Ammon's horn (tissue), 1 donor: ENCODE measurements around the gene PITPNC1.
A peak's percentile ranks its signal among the peaks of the same experiment; 100 is the strongest.
"Not testable (repeated sequence)": the region's sequence is repeated elsewhere in the genome, so short reads cannot be mapped to it uniquely, and the experiment has no call there.

ENCODE experiments used
- DNase-seq: peaks from one replicate; pipeline ENCODE4 v3.0.0-alpha.2; 2016; ENCODE audit warnings: low spot score

PITPNC1 gene

GRCh38 chr17:67488161-67488560 is 111.1 kb downstream of the PITPNC1 start:
- peak; percentile 54 for DNase-seq

GRCh38 chr17:67488768-67489167 is 111.7 kb downstream of the PITPNC1 start:
- no peak for DNase-seq

- no peak for DNase-seq
These were observed 112.2 kb downstream of the PITPNC1 start for GRCh38 chr17:67489273-67489672.

GRCh38 chr17:67490471-67490870 is 113.4 kb downstream of the PITPNC1 start:
- DNase-seq = no peak

GRCh38 chr17:67491009-67491680 is 114.1 kb downstream of the PITPNC1 start:
- DNase-seq = peak; percentile 85

GRCh38 chr17:67491681-67492024 is 114.6 kb downstream of the PITPNC1 start:
- DNase-seq = no peak

- DNase-seq = no peak
These were observed 115.2 kb downstream of the PITPNC1 start for GRCh38 chr17:67492251-67492740.

GRCh38 chr17:67492824-67493517 is 115.9 kb downstream of the PITPNC1 start:
- peak; percentile 36 for DNase-seq

GRCh38 chr17:67493812-67494211 is 116.7 kb downstream of the PITPNC1 start:
- DNase-seq = no peak

GRCh38 chr17:67495534-67495933 is 118.5 kb downstream of the PITPNC1 start:
- not testable (repeated sequence) for DNase-seq

GRCh38 chr17:67496286-67496685 is 119.2 kb downstream of the PITPNC1 start:
- no peak for DNase-seq

- no peak for DNase-seq
These were observed 122.6 kb downstream of the PITPNC1 start for GRCh38 chr17:67499685-67500084.

GRCh38 chr17:67500261-67500660 is 123.2 kb downstream of the PITPNC1 start:
- DNase-seq = no peak

- no peak for DNase-seq
These were observed 123.7 kb downstream of the PITPNC1 start for GRCh38 chr17:67500677-67501300.

GRCh38 chr17:67502151-67502550 is 125.1 kb downstream of the PITPNC1 start:
- no peak for DNase-seq

GRCh38 chr17:67503184-67503583 is 126.1 kb downstream of the PITPNC1 start:
- no peak for DNase-seq

GRCh38 chr17:67503739-67504138 is 126.7 kb downstream of the PITPNC1 start:
- DNase-seq = no peak

- no peak for DNase-seq
These were observed 127.1 kb downstream of the PITPNC1 start for GRCh38 chr17:67504182-67504581.

- no peak for DNase-seq
These were observed 129.9 kb downstream of the PITPNC1 start for GRCh38 chr17:67506966-67507365.

- DNase-seq = peak; percentile 40
These were observed 132.6 kb downstream of the PITPNC1 start for GRCh38 chr17:67509390-67510287.

- no peak for DNase-seq
These were observed 133.9 kb downstream of the PITPNC1 start for GRCh38 chr17:67511012-67511411.

GRCh38 chr17:67511804-67512203 is 134.7 kb downstream of the PITPNC1 start:
- DNase-seq = no peak
